GM04504 (cell line): ENCODE results near the gene PHF19.

Experiments
- DNase-seq: peaks from one replicate; pipeline ENCODE4 v3.0.0-alpha.2; 2012; ENCODE audit warnings: low read depth

The PHF19 gene

DNA sequence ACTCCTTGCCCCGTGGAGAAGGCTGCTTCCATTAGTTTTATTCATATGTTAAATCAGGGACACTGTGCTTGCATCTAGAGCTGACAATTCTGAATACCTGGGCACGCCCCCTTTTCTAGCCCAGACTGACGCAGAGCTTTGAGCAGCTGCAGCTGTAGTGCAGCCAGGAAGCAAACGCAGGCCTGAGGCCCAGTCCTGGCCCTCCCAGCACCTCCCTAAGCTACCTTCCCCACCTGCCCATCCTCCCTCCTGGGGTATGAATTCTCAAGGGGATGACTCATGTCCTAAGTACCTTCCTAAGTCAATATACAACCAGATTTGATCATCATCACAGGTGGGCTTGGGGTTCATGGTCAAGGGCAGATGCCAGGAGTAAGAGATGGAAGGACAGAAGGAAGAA, 3.5 kb downstream of the PHF19 start:
- no peak for DNase-seq

GRCh38 chr9:120872791-120873502, 4.0 kb downstream of the PHF19 start:
- DNase-seq, result no peak

DNA sequence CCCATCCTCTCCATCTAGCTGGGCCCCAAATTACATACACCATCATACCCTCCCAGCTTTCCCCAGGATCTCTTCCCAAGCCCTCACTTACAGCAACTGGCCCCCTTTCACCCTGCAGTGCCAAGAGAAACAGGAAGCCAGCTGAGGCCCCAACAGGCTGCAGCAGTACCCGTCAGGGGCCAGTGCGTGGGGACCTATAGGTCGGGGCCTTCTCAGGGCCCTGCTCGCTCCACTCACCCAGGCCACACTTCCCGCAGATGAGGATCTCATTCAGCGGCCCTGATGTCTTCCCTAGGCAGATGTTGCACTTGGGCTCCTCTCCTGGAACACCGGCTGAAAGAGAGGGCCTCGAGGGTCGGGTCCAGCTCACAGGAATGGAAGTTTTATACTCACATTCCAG, 6.8 kb downstream of the PHF19 start:
- DNase-seq, result no peak

- no peak for DNase-seq
These were observed 7.3 kb downstream of the PHF19 start for GRCh38 chr9:120869726-120870125.

- no peak for DNase-seq
These were observed 7.7 kb downstream of the PHF19 start for GRCh38 chr9:120869360-120869687.

- peak; percentile 89 for DNase-seq
These were observed 8.2 kb downstream of the PHF19 start for GRCh38 chr9:120868676-120869359.

DNA sequence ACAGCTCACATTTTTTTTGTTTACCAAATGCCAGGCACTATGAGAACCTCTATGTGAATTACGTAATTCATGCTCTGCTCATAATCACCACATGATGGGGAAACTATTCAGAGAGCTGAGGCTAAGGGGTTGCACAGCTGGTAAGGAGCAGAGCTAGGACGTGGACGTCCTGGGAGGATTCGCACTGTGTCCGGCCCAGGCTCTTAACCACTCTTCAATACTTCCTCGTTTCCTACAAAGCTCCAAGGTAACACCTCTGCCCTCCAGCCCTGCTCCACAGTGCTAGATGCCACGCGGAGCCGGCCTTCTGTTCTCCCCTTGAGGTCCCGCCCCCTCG, 8.7 kb downstream of the PHF19 start:
- DNase-seq, result peak; percentile 53

- no peak for DNase-seq
These were observed 9.2 kb downstream of the PHF19 start for GRCh38 chr9:120867676-120868338.

- DNase-seq, result no peak
These were observed 10.3 kb downstream of the PHF19 start for GRCh38 chr9:120866651-120867050.

- DNase-seq, result no peak
These were observed 11.2 kb downstream of the PHF19 start for GRCh38 chr9:120865809-120866208.

GRCh38 chr9:120865176-120865575, 11.8 kb downstream of the PHF19 start:
- no peak for DNase-seq

DNA sequence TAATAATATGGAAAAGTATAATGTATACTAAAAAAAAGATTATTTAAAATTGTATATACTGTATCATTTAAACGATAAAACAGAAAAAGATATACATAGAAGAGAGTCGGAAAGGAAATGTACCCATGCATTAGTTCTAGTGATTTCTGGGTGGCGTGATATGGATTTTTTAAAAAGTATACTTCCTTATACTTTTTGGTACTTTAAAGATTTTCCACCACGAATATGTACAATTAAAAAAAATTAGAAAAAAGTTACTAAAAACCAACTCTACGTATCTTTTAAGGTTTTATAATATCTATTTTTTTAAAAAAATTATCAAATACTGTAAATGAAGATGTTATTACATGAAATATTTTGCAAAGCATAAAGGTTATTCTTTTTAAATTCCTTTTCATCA, 12.3 kb downstream of the PHF19 start:
- DNase-seq, result no peak

DNA sequence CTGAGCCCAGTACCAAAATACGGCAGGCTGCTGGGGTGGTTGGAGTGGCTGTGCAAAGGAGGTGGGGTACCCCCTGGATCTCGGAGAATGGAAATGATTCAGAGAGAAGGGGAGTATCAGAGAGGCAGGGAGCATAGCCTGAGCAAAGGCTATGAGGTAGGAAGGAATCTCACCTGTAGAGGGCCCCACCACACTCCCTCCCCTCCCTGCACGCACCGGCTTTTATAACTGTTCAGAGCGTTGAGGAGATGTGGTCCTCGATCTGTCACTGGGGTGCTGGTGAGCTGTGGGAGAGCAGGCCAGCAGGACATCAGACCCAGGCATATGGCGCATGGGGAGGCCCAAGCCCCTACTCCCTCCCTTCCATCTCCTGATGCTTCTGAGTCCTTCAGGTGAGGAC, 13.2 kb downstream of the PHF19 start:
- no peak for DNase-seq

GRCh38 chr9:120862452-120862851, 14.5 kb downstream of the PHF19 start:
- no peak for DNase-seq

DNA sequence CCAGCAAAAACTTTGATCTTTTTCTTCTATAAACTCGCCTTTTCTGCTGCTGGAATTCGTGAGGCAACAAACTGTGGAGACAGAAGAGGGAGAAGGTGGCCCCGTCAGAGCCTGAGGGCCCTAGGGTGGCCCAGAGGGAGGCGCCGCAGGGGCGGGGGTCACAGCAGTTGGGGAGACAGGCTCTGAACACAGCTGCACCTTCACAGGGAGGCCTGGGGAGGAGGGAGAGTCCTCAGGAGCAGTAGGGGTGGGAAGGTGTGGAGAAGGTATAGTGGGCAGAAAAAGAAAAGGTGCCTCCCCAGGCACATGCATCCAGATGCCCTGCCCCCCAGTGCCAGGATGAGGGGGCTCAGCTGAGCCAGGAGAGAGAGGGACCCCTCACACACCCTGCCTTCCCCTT, 15.1 kb downstream of the PHF19 start:
- no peak for DNase-seq

DNA sequence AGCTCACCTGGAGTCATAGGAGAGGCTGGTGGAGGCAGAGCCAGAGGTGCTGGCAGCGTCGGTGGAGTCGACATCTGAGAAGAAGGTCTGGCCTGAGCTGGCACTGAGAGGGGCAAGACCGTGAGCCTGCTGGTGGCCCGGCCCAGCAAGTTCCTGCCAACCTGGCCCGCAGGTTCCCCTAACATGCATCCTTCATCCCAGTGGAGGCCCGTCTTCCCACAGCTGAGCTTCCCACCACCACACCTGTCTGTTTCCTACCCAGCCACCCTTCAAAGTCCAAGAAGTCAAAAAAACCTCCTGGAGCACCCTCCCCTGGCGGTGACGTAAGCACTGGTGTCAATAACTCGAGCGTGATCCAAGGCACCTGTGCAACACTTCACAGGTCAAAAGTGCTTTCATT, 16.9 kb downstream of the PHF19 start:
- DNase-seq, result no peak

GRCh38 chr9:120859361-120859760, 17.6 kb downstream of the PHF19 start:
- no peak for DNase-seq

DNA sequence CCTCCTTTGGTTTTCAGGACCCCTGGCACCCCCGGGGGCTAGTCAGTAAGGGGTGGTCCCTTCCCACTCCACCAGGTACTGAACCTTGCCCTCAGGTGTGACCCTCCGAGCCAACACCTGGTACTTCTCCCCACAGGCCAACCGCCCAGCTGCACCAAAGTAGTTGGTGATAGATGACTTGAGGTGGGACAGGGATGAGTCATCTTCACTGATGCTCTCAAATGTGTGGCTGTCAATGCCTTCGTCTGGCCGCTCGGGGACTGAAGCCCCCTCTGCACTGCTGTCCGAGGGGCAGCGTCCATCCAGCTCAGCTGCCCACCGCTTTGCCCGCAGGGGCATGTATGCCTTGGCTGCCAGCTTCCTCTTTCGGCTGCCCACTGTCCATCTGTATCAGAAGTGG, 19.1 kb downstream of the PHF19 start:
- DNase-seq, result no peak

DNA sequence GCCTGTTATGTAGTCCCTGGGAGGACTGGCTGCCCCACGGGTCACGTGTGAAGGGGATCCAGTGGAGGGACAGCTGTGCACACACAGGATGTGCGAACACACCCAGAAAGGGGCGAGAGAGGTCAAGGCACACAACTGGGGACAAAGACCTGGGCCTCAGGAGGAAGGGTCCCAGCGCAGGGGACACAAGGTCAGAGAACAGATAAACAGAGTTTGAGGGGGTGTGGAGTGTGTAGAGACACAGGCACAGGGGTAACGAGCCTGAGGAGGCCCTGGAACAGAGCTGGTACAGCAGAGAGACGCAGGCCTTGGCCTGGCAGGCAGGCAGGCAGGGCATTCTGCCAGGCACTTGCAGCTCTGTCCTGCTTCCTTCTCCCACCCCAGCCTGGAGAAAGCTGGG, 19.5 kb downstream of the PHF19 start:
- no peak for DNase-seq

DNA sequence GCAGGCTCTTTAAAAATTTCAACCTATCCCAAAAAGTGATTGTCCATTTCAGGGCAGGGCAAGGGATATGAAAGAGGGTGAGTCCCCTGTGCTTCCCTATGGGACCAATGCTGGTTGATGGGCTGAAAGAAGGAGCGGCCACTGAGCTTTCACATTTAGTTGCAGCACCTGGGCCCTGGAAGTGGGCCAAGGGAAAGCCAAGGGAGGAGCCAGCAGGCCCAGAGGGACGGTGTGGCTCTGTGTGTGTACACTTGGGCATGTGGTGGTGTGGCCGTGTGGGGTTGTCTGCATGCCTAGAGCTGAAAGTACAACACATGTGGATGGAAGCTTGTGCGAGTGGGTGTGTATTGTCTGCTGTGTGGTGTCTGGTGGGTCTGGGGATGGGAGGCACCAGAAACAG, 20.3 kb downstream of the PHF19 start:
- DNase-seq, result no peak

- DNase-seq, result no peak
These were observed 20.9 kb downstream of the PHF19 start for GRCh38 chr9:120855827-120856670.

GRCh38 chr9:120854596-120855327, 22.2 kb downstream of the PHF19 start:
- DNase-seq, result no peak
